ENCODE data around the gene FASTKD2. TPM values are rescaled to one million over a fixed set of nuclear protein-coding genes. Genes with fewer than 3 reads are reported as not detected.

Gene FASTKD2
- 10 to 100 TPM; 28.7 to 30.2 (median 29.0) TPM for total RNA-seq
- 17.8 TPM for polyA plus RNA-seq
- long read RNA-seq, donor 1, transcript FASTKD2-203 (12 exons, 2,344 nt): minor isoform, 6 of 136 reads
- long read RNA-seq, donor 1, transcript FASTKD2-202 (12 exons, 2,586 nt): minor isoform, 47 of 136 reads
- long read RNA-seq, donor 1, transcript FASTKD2-201 (12 exons, 3,188 nt): major isoform, 69 of 136 reads
- long read RNA-seq, donor 1, partial matches to known transcripts: 3 of 136 reads
- long read RNA-seq, donor 1, other reads (novel, unspliced or antisense): 11 of 136 reads
- long read RNA-seq, donor 2, full-length matches to known transcripts: 44 of 51 reads
- long read RNA-seq, donor 2, partial matches to known transcripts: 1 of 51 reads
- long read RNA-seq, donor 2, other reads (novel, unspliced or antisense): 6 of 51 reads
- long read RNA-seq, donor 3, transcript FASTKD2-202 (12 exons, 2,586 nt): minor isoform, 128 of 361 reads
- long read RNA-seq, donor 3, transcript FASTKD2-201 (12 exons, 3,188 nt): major isoform, 186 of 361 reads
- long read RNA-seq, donor 3, partial matches to known transcripts: 24 of 361 reads
- long read RNA-seq, donor 3, other reads (novel, unspliced or antisense): 22 of 361 reads
- long read RNA-seq, donor 4, transcript FASTKD2-202 (12 exons, 2,586 nt): minor isoform, 12 of 48 reads
- long read RNA-seq, donor 4, transcript FASTKD2-201 (12 exons, 3,188 nt): major isoform, 24 of 48 reads
- long read RNA-seq, donor 4, partial matches to known transcripts: 4 of 48 reads
- long read RNA-seq, donor 4, other reads (novel, unspliced or antisense): 7 of 48 reads

- Histone ChIP-seq H3K27me3 (ENCODE audit: control insufficient read depth, insufficient read depth) (no peaks in the 10 kb centered on the region), H3K27ac (ENCODE audit: low read length) (peak within 1 kb of the TSS; percentile 61), H3K4me1 (ENCODE audit: control insufficient read depth, insufficient read depth, low read length) (peaks cover 4% of the 10 kb centered on the region), H3K4me3 (ENCODE audit: low read length) (peak within 1 kb of the TSS; percentile 76), H3K9me3 (ENCODE audit: control insufficient read depth, low read length) (no peaks in the 10 kb centered on the region)
- peak; percentile 99 for ATAC-seq
- DNase-seq: peak; percentile 93 to 96 (median 93)
- under 1% methylated on average over 46 of the region's 46 CpGs for WGBS
- intact Hi-C loops (cut with DNase I): no loop called here
Observed at GRCh38 chr2:206765242-206766056, at the start of gene FASTKD2, which contains the start of gene MDH1B. Gene FASTKD2, plus strand, starts transcription at chr2:206765606. Its CDS starts 1,088 bp downstream, at chr2:206766694. Gene MDH1B, minus strand, starts transcription at chr2:206765328. Its CDS starts 57 bp downstream, at chr2:206765271.

- DNase-seq: no peak
- 78% methylated on average over 3 of the region's 3 CpGs for WGBS
Observed at GRCh38 chr2:206716623-206717022, 48.8 kb upstream of the FASTKD2 start.

GRCh38 chr2:206718296-206718695, 47.1 kb upstream of the FASTKD2 start, which contains the start of gene DYTN:
Gene DYTN, minus strand, starts transcription at chr2:206718396. Its CDS starts 117 bp downstream, at chr2:206718279.
- DNase-seq: no peak
- no peaks in the 10 kb centered on the region for H3K27me3 ChIP-seq (ENCODE audit: control insufficient read depth, insufficient read depth)
- intact Hi-C loops (cut with DNase I): no loop called here
- H3K4me1 ChIP-seq (ENCODE audit: control insufficient read depth, insufficient read depth, low read length): no peaks in the 10 kb centered on the region
- no peaks in the 10 kb centered on the region for H3K9me3 ChIP-seq (ENCODE audit: control insufficient read depth, low read length)
- H3K4me3 ChIP-seq (ENCODE audit: low read length): no peak within 1 kb of the TSS
- H3K27ac ChIP-seq (ENCODE audit: low read length): no peak within 1 kb of the TSS
- no peak for ATAC-seq
- 68% methylated on average over 1 of the region's 1 CpG for WGBS

More at GRCh38 chr2:206716623-206717022, 48.8 kb upstream of the FASTKD2 start:
- Histone ChIP-seq H3K9me3 (ENCODE audit: control insufficient read depth, low read length) (no peaks in the 10 kb centered on the region), H3K4me3 (ENCODE audit: low read length) (no peak overlapping the region), H3K27ac (ENCODE audit: low read length) (no peak overlapping the region), H3K4me1 (ENCODE audit: control insufficient read depth, insufficient read depth, low read length) (no peaks in the 10 kb centered on the region), H3K27me3 (ENCODE audit: control insufficient read depth, insufficient read depth) (no peaks in the 10 kb centered on the region)
- intact Hi-C loops (cut with DNase I): no loop called here
- ATAC-seq: no peak

GRCh38 chr2:206721256-206721920, 44.0 kb upstream of the FASTKD2 start:
- no peak overlapping the region for H3K4me3 ChIP-seq (ENCODE audit: low read length)
- H3K9me3 ChIP-seq (ENCODE audit: control insufficient read depth, low read length): no peaks in the 10 kb centered on the region
- no peaks in the 10 kb centered on the region for H3K27me3 ChIP-seq (ENCODE audit: control insufficient read depth, insufficient read depth)
- no peak overlapping the region for H3K27ac ChIP-seq (ENCODE audit: low read length)
- intact Hi-C loops (cut with DNase I): no loop called here
- H3K4me1 ChIP-seq (ENCODE audit: control insufficient read depth, insufficient read depth, low read length): no peaks in the 10 kb centered on the region
- ATAC-seq (no peak), DNase-seq (no peak)
- 82% methylated on average over 4 of the region's 4 CpGs for WGBS

DNA sequence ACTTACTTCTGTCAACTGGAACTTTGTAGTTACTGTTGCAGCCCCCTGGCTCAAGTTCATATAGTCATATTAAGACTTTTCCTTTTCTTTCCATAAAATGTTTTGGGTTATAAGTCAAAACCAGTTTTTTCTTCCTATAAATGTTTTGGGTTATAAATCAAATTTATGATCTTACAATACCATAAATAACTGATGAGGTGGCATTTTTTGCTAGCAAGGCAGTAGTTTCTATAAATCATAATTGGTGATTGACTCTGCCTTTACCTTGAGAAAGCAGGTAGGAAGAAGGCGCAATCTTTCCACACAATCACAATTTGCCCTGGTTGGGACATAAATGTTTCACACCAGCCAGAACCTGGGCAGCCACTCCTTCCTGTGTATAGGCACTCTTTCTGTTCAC, 42.1 kb upstream of the FASTKD2 start:
- ATAC-seq: no peak
- no peaks in the 10 kb centered on the region for H3K9me3 ChIP-seq (ENCODE audit: control insufficient read depth, low read length)

DNA sequence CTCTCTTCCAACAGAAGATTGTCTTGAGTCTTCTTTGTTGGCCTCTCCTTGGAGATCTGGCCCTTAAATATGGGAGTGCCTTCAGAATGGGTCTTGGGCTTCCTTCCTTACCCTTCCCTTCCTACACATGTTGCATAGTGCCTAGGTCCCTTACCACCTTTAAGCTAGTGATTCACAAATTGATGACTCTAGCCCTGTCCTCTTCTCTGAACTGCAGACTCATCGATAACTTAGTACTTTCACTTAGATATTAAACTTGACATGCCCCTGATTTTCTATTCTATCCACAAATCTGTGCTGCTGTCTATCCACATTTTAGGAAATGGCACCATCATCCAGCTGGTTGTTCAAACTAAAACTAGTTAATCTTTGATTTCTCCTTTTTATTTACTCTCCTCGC, 38.1 kb upstream of the FASTKD2 start:
- Histone ChIP-seq H3K4me3 (ENCODE audit: low read length) (no peak overlapping the region), H3K27me3 (ENCODE audit: control insufficient read depth, insufficient read depth) (no peaks in the 10 kb centered on the region), H3K27ac (ENCODE audit: low read length) (no peak overlapping the region), H3K4me1 (ENCODE audit: control insufficient read depth, insufficient read depth, low read length) (peaks cover 1% of the 10 kb centered on the region), H3K9me3 (ENCODE audit: control insufficient read depth, low read length) (no peaks in the 10 kb centered on the region)
- DNase-seq: no peak
- intact Hi-C loops (cut with DNase I): no loop called here
- ATAC-seq: no peak
- 93% methylated on average over 2 of the region's 2 CpGs for WGBS

More for the DNA sequence above, 42.1 kb upstream of the FASTKD2 start:
- no peak for DNase-seq
- H3K4me1 ChIP-seq (ENCODE audit: control insufficient read depth, insufficient read depth, low read length): no peaks in the 10 kb centered on the region
- no peaks in the 10 kb centered on the region for H3K27me3 ChIP-seq (ENCODE audit: control insufficient read depth, insufficient read depth)
- intact Hi-C loops (cut with DNase I): no loop called here
- H3K27ac ChIP-seq (ENCODE audit: low read length): no peak overlapping the region
- no peak overlapping the region for H3K4me3 ChIP-seq (ENCODE audit: low read length)
- 86% methylated on average over 1 of the region's 1 CpG for WGBS

- no peaks in the 10 kb centered on the region for H3K9me3 ChIP-seq (ENCODE audit: control insufficient read depth, low read length)
- intact Hi-C loops (cut with DNase I): no loop called here
- H3K4me3 ChIP-seq (ENCODE audit: low read length): no peak overlapping the region
- DNase-seq (no peak), ATAC-seq (peak in 1 of 2 donors; percentile 36)
- H3K27me3 ChIP-seq (ENCODE audit: control insufficient read depth, insufficient read depth): no peaks in the 10 kb centered on the region
- H3K27ac ChIP-seq (ENCODE audit: low read length): no peak overlapping the region
- H3K4me1 ChIP-seq (ENCODE audit: control insufficient read depth, insufficient read depth, low read length): peaks cover 1% of the 10 kb centered on the region
- WGBS: 57% methylated on average over 7 of the region's 7 CpGs
Observed at GRCh38 chr2:206728277-206729199, 36.9 kb upstream of the FASTKD2 start.

- intact Hi-C loops (cut with DNase I): no loop called here
Observed at GRCh38 chr2:206733341-206733740, 32.1 kb upstream of the FASTKD2 start.

DNA sequence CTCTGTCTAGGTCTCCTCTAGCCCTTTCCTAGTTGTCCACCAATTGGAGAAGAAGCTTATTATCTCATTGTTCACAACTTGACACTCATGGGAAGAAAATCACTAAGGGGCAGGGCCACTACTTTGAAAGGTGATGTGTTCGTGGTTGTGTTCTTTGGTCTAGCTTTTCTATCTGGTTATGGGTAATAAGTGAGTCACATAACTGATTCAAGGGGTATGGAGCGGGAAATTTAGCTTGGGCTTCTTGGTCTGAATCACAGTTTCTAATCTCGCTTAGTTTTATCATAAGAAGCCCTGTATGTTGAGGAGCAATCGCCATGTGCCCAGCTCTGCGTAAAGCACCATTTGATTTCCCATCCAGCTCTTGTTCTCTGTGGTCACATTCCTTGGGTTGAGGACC, 28.5 kb upstream of the FASTKD2 start:
- DNase-seq (no peak), ATAC-seq (no peak)
- Histone ChIP-seq H3K27ac (ENCODE audit: low read length) (no peak overlapping the region), H3K27me3 (ENCODE audit: control insufficient read depth, insufficient read depth) (no peaks in the 10 kb centered on the region), H3K9me3 (ENCODE audit: control insufficient read depth, low read length) (no peaks in the 10 kb centered on the region), H3K4me3 (ENCODE audit: low read length) (no peak overlapping the region), H3K4me1 (ENCODE audit: control insufficient read depth, insufficient read depth, low read length) (no peaks in the 10 kb centered on the region)
- WGBS: 82% methylated on average over 5 of the region's 5 CpGs
- intact Hi-C loops (cut with DNase I): no loop called here

More at GRCh38 chr2:206733341-206733740, 32.1 kb upstream of the FASTKD2 start:
- H3K27me3 ChIP-seq (ENCODE audit: control insufficient read depth, insufficient read depth): no peaks in the 10 kb centered on the region
- no peaks in the 10 kb centered on the region for H3K9me3 ChIP-seq (ENCODE audit: control insufficient read depth, low read length)
- peaks cover 1% of the 10 kb centered on the region for H3K4me1 ChIP-seq (ENCODE audit: control insufficient read depth, insufficient read depth, low read length)
- no peak for ATAC-seq
- no peak for DNase-seq
- no peak overlapping the region for H3K4me3 ChIP-seq (ENCODE audit: low read length)
- WGBS: 69% methylated on average over 2 of the region's 2 CpGs
- no peak overlapping the region for H3K27ac ChIP-seq (ENCODE audit: low read length)

Measured in right cardiac atrium (tissue), 5 donors.